ENCODE measurements around the gene ZNF587.
"Not testable (repeated sequence)": the region's sequence is repeated elsewhere in the genome, so short reads cannot be mapped to it uniquely, and the experiment has no call there.

The ZNF587 gene

GRCh38 chr19:57819475-57820148, 30.0 kb upstream of the ZNF587 start:
- H3K9me3 ChIP-seq (replicated peaks in 1 of 2; ENCODE audit: control insufficient read depth in 2 of 2, insufficient read depth in 1 of 2, low read depth in 1 of 2, low read length in 2 of 2): no peaks in the 10 kb centered on the region
- WGBS, 2 donors (ENCODE audit: extremely low coverage in 2 of 2, insufficient read length in 2 of 2, insufficient replicate concordance in 1 of 2): no CpG with 5 or more reads among the region's 44 CpGs
- H3K23ac ChIP-seq (ENCODE audit: low read depth, low read length, poor library complexity): peak overlapping the region; percentile 91
- H4K91ac ChIP-seq (ENCODE audit: low read depth, low read length, poor library complexity): no peak overlapping the region
- no peak overlapping the region for H2BK15ac ChIP-seq (ENCODE audit: low read length)
- H3K4me2 ChIP-seq (ENCODE audit: insufficient read depth, low read length, poor library complexity, severe bottlenecking): peak overlapping the region; percentile 77
- peaks cover 4% of the 10 kb centered on the region in 2 donors for H3K4me1 ChIP-seq (ENCODE audit: control insufficient read depth in 2 of 2, insufficient read depth in 1 of 2, low read depth in 1 of 2, low read length in 2 of 2)
- H3K36me3 ChIP-seq (replicated peaks in 1 of 2; ENCODE audit: control insufficient read depth in 2 of 2, insufficient read depth in 2 of 2, low read length in 2 of 2): peaks cover 0 to 38% of the 10 kb centered on the region in 2 donors
- peak overlapping the region; percentile 94 for H3K14ac ChIP-seq (ENCODE audit: low read length)
- no peak overlapping the region for H2AK5ac ChIP-seq (ENCODE audit: low read depth, low read length)
- H3K27ac ChIP-seq (replicated peaks; ENCODE audit: low read length): peak overlapping the region; percentile 42
- H2BK5ac ChIP-seq (ENCODE audit: low read length): peak overlapping the region; percentile 69
- peak overlapping the region; percentile 53 for H3K4ac ChIP-seq (ENCODE audit: low read length)
- H3K79me1 ChIP-seq (ENCODE audit: low read depth, low read length): peaks cover 2% of the 10 kb centered on the region
- peak overlapping the region; percentile 95 for H3K18ac ChIP-seq (ENCODE audit: low read length)
- H3K27me3 ChIP-seq (ENCODE audit: control insufficient read depth in 3 of 3, insufficient read depth in 3 of 3, low read depth in 1 of 3, low read length in 3 of 3): no peaks in the 10 kb centered on the region
- no peak overlapping the region for H2BK12ac ChIP-seq (ENCODE audit: low read length)
- peak; percentile 77 for DNase-seq (ENCODE audit: low spot score)
- peak overlapping the region; percentile 78 to 89 for H3K4me3 ChIP-seq (ENCODE audit: low read length in 2 of 2)
- no peak overlapping the region for H2BK120ac ChIP-seq (ENCODE audit: low read depth, low read length)
- H3K9ac ChIP-seq (ENCODE audit: low read depth, low read length, poor library complexity): peak overlapping the region; percentile 90
- peak overlapping the region; percentile 76 for H2AFZ ChIP-seq (ENCODE audit: low read length)
- no peak overlapping the region for H4K8ac ChIP-seq (ENCODE audit: low read depth, low read length)

- Histone ChIP-seq H3K4me2 (ENCODE audit: insufficient read depth, low read length, poor library complexity, severe bottlenecking) (no peak overlapping the region), H3K27ac (replicated peaks; ENCODE audit: low read length) (no peak overlapping the region), H3K9ac (ENCODE audit: low read depth, low read length, poor library complexity) (no peak overlapping the region), H2AK5ac (ENCODE audit: low read depth, low read length) (no peak overlapping the region), H2BK5ac (ENCODE audit: low read length) (no peak overlapping the region), H2BK12ac (ENCODE audit: low read length) (no peak overlapping the region), H2BK120ac (ENCODE audit: low read depth, low read length) (no peak overlapping the region), H3K4ac (ENCODE audit: low read length) (no peak overlapping the region), H3K18ac (ENCODE audit: low read length) (no peak overlapping the region), H4K91ac (ENCODE audit: low read depth, low read length, poor library complexity) (no peak overlapping the region), H2AFZ (ENCODE audit: low read length) (no peak overlapping the region), H3K4me3 (ENCODE audit: low read length in 2 of 2) (peak overlapping the region in 1 of 2 donors; percentile 78), H4K8ac (ENCODE audit: low read depth, low read length) (no peak overlapping the region), H3K27me3 (ENCODE audit: control insufficient read depth in 3 of 3, insufficient read depth in 3 of 3, low read depth in 1 of 3, low read length in 3 of 3) (no peaks in the 10 kb centered on the region), H3K4me1 (ENCODE audit: control insufficient read depth in 2 of 2, insufficient read depth in 1 of 2, low read depth in 1 of 2, low read length in 2 of 2) (peaks cover 4% of the 10 kb centered on the region in 2 donors), H3K14ac (ENCODE audit: low read length) (no peak overlapping the region), H3K23ac (ENCODE audit: low read depth, low read length, poor library complexity) (no peak overlapping the region), H2BK15ac (ENCODE audit: low read length) (no peak overlapping the region), H3K9me3 (replicated peaks in 1 of 2; ENCODE audit: control insufficient read depth in 2 of 2, insufficient read depth in 1 of 2, low read depth in 1 of 2, low read length in 2 of 2) (no peaks in the 10 kb centered on the region), H3K36me3 (replicated peaks in 1 of 2; ENCODE audit: control insufficient read depth in 2 of 2, insufficient read depth in 2 of 2, low read length in 2 of 2) (peaks cover 0 to 48% of the 10 kb centered on the region in 2 donors), H3K79me1 (ENCODE audit: low read depth, low read length) (peaks cover 2% of the 10 kb centered on the region)
- DNase-seq (ENCODE audit: low spot score): no peak
- no CpG with 5 or more reads among the region's 6 CpGs for WGBS, 2 donors (ENCODE audit: extremely low coverage in 2 of 2, insufficient read length in 2 of 2, insufficient replicate concordance in 1 of 2)
Observed at GRCh38 chr19:57820599-57820998, 29.1 kb upstream of the ZNF587 start.

GRCh38 chr19:57821095-57821494, 28.6 kb upstream of the ZNF587 start:
- H4K8ac ChIP-seq (ENCODE audit: low read depth, low read length); H3K23ac ChIP-seq (ENCODE audit: low read depth, low read length, poor library complexity); DNase-seq (ENCODE audit: low spot score); H3K9ac ChIP-seq (ENCODE audit: low read depth, low read length, poor library complexity); H3K4me2 ChIP-seq (ENCODE audit: insufficient read depth, low read length, poor library complexity, severe bottlenecking); H2AFZ ChIP-seq (ENCODE audit: low read length); H4K91ac ChIP-seq (ENCODE audit: low read depth, low read length, poor library complexity); H2BK120ac ChIP-seq (ENCODE audit: low read depth, low read length); H3K27me3 ChIP-seq (ENCODE audit: control insufficient read depth in 3 of 3, insufficient read depth in 3 of 3, low read depth in 1 of 3, low read length in 3 of 3); H2AK5ac ChIP-seq (ENCODE audit: low read depth, low read length); H2BK12ac ChIP-seq (ENCODE audit: low read length); H3K14ac ChIP-seq (ENCODE audit: low read length); H3K4me1 ChIP-seq (ENCODE audit: control insufficient read depth in 2 of 2, insufficient read depth in 1 of 2, low read depth in 1 of 2, low read length in 2 of 2); H3K18ac ChIP-seq (ENCODE audit: low read length); H3K79me1 ChIP-seq (ENCODE audit: low read depth, low read length); H3K27ac ChIP-seq (replicated peaks; ENCODE audit: low read length); H3K4ac ChIP-seq (ENCODE audit: low read length); H2BK15ac ChIP-seq (ENCODE audit: low read length); H2BK5ac ChIP-seq (ENCODE audit: low read length); H3K9me3 ChIP-seq (replicated peaks in 1 of 2; ENCODE audit: control insufficient read depth in 2 of 2, insufficient read depth in 1 of 2, low read depth in 1 of 2, low read length in 2 of 2): not testable (repeated sequence)
- Histone ChIP-seq H3K36me3 (replicated peaks in 1 of 2; ENCODE audit: control insufficient read depth in 2 of 2, insufficient read depth in 2 of 2, low read length in 2 of 2) (peaks cover 1 to 53% of the 10 kb centered on the region in 2 donors), H3K4me3 (ENCODE audit: low read length in 2 of 2) (peak overlapping the region in 1 of 2 donors; percentile 78)
- WGBS, 2 donors (ENCODE audit: extremely low coverage in 2 of 2, insufficient read length in 2 of 2, insufficient replicate concordance in 1 of 2): no CpG with 5 or more reads among the region's 3 CpGs

- H3K18ac ChIP-seq (ENCODE audit: low read length); H2BK15ac ChIP-seq (ENCODE audit: low read length); H3K4me1 ChIP-seq (ENCODE audit: control insufficient read depth in 2 of 2, insufficient read depth in 1 of 2, low read depth in 1 of 2, low read length in 2 of 2); H2BK120ac ChIP-seq (ENCODE audit: low read depth, low read length); H3K23ac ChIP-seq (ENCODE audit: low read depth, low read length, poor library complexity); H2AFZ ChIP-seq (ENCODE audit: low read length); H3K14ac ChIP-seq (ENCODE audit: low read length); H4K91ac ChIP-seq (ENCODE audit: low read depth, low read length, poor library complexity); H3K4me3 ChIP-seq (ENCODE audit: low read length in 2 of 2); H3K9me3 ChIP-seq (replicated peaks in 1 of 2; ENCODE audit: control insufficient read depth in 2 of 2, insufficient read depth in 1 of 2, low read depth in 1 of 2, low read length in 2 of 2); H3K4ac ChIP-seq (ENCODE audit: low read length); H3K27ac ChIP-seq (replicated peaks; ENCODE audit: low read length); H3K4me2 ChIP-seq (ENCODE audit: insufficient read depth, low read length, poor library complexity, severe bottlenecking); H3K79me1 ChIP-seq (ENCODE audit: low read depth, low read length); H3K27me3 ChIP-seq (ENCODE audit: control insufficient read depth in 3 of 3, insufficient read depth in 3 of 3, low read depth in 1 of 3, low read length in 3 of 3); H2BK5ac ChIP-seq (ENCODE audit: low read length); H3K9ac ChIP-seq (ENCODE audit: low read depth, low read length, poor library complexity); H2AK5ac ChIP-seq (ENCODE audit: low read depth, low read length); H4K8ac ChIP-seq (ENCODE audit: low read depth, low read length); DNase-seq (ENCODE audit: low spot score); H2BK12ac ChIP-seq (ENCODE audit: low read length): not testable (repeated sequence)
- no CpG with 5 or more reads among the region's 3 CpGs for WGBS, 2 donors (ENCODE audit: extremely low coverage in 2 of 2, insufficient read length in 2 of 2, insufficient replicate concordance in 1 of 2)
- peaks cover 2 to 57% of the 10 kb centered on the region in 2 donors for H3K36me3 ChIP-seq (replicated peaks in 1 of 2; ENCODE audit: control insufficient read depth in 2 of 2, insufficient read depth in 2 of 2, low read length in 2 of 2)
Observed at GRCh38 chr19:57821501-57821900, 28.2 kb upstream of the ZNF587 start.

Data from neuronal stem cell (in vitro differentiated cells).